Stomach (tissue), 4 donors: ENCODE results near the gene SMOC2.
A peak's percentile ranks its signal among the peaks of the same experiment; 100 is the strongest.

Source experiments
- EP300 ChIP-seq: sonication (generic); formaldehyde crosslinking; IDR thresholded peaks from one replicate; pipeline ENCODE4 v1.6.1; 2017; ENCODE audit warnings: antibody characterized with exemption
- POLR2A ChIP-seq, 4 donors: fragments of 450-650 bp; IDR thresholded peaks; one replicate each; pipeline ENCODE4 v1.6.1; 2016; ENCODE audit warnings: antibody characterized with exemption in 4 of 4, control low read depth in 2 of 4, mild to moderate bottlenecking in 1 of 4, moderate library complexity in 1 of 4
- TF ChIP-seq, protein P1 (sequence below), 7 experiments: fragments of 450-650 bp in 4 of 7; fragments of 200-600 bp in 3 of 7; sonication (generic) in 3 of 7; IDR thresholded peaks; one replicate each; pipeline ENCODE4 v1.5.1; 2016 to 2019; ENCODE audit warnings: antibody characterized with exemption in 7 of 7, control low read depth in 2 of 7, mild to moderate bottlenecking in 1 of 7

DNA sequence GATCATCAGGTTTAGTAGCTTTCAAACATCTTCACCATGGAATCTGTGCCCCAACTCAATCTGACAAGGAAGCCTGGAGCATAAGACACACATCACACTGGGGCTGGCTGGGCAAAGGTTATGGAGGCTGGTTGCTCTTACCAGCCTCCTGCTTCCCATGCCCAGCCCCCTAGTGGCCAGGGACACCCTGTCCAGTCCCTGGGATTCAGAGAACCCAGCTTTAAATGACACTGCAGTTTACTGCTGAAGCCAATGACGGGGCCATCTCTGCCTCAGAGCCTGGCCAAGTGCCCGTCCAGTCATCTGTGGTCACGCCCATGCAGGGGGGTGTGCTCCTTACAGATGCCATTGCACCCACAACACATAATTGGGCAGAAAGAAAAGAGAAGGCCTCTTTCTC lies 272.9 kb downstream of the SMOC2 start:
- TF ChIP-seq, protein P1, sequence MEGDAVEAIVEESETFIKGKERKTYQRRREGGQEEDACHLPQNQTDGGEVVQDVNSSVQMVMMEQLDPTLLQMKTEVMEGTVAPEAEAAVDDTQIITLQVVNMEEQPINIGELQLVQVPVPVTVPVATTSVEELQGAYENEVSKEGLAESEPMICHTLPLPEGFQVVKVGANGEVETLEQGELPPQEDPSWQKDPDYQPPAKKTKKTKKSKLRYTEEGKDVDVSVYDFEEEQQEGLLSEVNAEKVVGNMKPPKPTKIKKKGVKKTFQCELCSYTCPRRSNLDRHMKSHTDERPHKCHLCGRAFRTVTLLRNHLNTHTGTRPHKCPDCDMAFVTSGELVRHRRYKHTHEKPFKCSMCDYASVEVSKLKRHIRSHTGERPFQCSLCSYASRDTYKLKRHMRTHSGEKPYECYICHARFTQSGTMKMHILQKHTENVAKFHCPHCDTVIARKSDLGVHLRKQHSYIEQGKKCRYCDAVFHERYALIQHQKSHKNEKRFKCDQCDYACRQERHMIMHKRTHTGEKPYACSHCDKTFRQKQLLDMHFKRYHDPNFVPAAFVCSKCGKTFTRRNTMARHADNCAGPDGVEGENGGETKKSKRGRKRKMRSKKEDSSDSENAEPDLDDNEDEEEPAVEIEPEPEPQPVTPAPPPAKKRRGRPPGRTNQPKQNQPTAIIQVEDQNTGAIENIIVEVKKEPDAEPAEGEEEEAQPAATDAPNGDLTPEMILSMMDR (IDR thresholded peaks at IDR 0.05) = peak in 3 of 7 experiments; percentile 19 to 36 (median 28)
- TF ChIP-seq POLR2A (IDR thresholded peaks at IDR 0.05) = no peak
- no peak for TF ChIP-seq EP300
